ENCODE results near the gene FHIT. TPM values are rescaled to one million over a fixed set of nuclear protein-coding genes. Genes with fewer than 3 reads are reported as not detected.

The FHIT gene
- total RNA-seq, 1 donor from 2014 or later, result 5.7 TPM

DNA sequence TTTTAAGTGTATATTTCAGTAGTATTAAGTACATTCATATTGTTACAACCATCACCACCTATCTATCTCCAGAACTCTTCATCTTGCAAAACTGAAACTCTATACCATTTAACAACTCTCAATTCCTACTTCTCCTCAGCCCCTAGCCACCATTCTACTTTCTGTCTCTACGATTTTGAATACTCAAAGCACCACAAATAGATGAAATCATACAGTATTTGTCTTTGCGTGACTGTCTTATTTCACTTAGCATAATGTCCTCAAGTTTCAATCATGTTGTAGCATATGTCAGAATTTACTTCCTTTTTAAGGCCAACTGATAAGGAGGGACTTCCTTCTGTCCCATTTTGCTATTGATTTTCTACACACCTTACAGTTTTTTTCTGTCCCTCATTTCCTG, 593.3 kb downstream of the FHIT start:
- Histone ChIP-seq H3K9me3 (ENCODE audit: low read depth) (peaks cover 18% of the 10 kb centered on the region), H3K27ac (no peak overlapping the region), H3F3A (ENCODE audit: low read depth) (peaks cover 22% of the 10 kb centered on the region), H3K4me1 (peaks cover 26% of the 10 kb centered on the region), H3K9ac (no peak overlapping the region), H3K27me3 (no peaks in the 10 kb centered on the region), H3K4me2 (no peak overlapping the region), H3K79me2 (ENCODE audit: low read depth) (no peaks in the 10 kb centered on the region), H3K4me3 (no peak overlapping the region), H4K20me1 (ENCODE audit: low read depth) (no peaks in the 10 kb centered on the region), H2AFZ (replicated peaks) (no peak overlapping the region), H3K36me3 (peaks cover 19% of the 10 kb centered on the region)
- Mint-ChIP-seq H3K4me3 (no peak overlapping the region), H3K27ac (no peak overlapping the region), H3K4me1 (no peaks in the 10 kb centered on the region), H3K9me3 (peaks cover 20% of the 10 kb centered on the region), H3K27me3 (ENCODE audit: insufficient read depth, low read depth) (no peaks in the 10 kb centered on the region), H3K36me3 (no peaks in the 10 kb centered on the region)
- DNase-seq (ENCODE audit: low spot score), result no peak
- TF ChIP-seq, protein P1, sequence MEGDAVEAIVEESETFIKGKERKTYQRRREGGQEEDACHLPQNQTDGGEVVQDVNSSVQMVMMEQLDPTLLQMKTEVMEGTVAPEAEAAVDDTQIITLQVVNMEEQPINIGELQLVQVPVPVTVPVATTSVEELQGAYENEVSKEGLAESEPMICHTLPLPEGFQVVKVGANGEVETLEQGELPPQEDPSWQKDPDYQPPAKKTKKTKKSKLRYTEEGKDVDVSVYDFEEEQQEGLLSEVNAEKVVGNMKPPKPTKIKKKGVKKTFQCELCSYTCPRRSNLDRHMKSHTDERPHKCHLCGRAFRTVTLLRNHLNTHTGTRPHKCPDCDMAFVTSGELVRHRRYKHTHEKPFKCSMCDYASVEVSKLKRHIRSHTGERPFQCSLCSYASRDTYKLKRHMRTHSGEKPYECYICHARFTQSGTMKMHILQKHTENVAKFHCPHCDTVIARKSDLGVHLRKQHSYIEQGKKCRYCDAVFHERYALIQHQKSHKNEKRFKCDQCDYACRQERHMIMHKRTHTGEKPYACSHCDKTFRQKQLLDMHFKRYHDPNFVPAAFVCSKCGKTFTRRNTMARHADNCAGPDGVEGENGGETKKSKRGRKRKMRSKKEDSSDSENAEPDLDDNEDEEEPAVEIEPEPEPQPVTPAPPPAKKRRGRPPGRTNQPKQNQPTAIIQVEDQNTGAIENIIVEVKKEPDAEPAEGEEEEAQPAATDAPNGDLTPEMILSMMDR (IDR thresholded peaks at IDR 0.05), result no peak
- TF ChIP-seq EZH2 (IDR thresholded peaks at IDR 0.05), result no peak
- TF ChIP-seq EZH2phosphoT487 (IDR thresholded peaks at IDR 0.05), result no peak

DNA sequence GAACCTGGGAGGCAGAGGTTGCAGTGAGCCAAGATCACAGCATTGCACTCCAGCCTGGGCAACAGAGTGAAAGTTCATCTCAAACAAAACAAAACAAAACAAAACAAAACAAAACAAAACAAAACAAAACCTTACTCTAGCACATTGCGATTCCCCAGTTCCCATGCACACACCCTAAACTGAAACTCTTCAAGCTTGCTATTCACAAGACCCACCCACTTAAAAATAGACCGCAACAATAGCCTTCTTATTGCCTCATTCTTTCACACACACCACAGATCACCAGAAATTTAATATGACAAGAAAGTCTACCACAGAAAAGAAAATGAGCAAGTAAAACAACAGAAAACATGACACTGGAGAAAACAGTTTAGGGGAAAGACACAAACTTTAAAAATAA, 598.4 kb downstream of the FHIT start:
- Mint-ChIP-seq H3K9me3 (peaks cover 3% of the 10 kb centered on the region), H3K4me3 (no peak overlapping the region), H3K27me3 (ENCODE audit: insufficient read depth, low read depth) (no peaks in the 10 kb centered on the region), H3K27ac (no peak overlapping the region), H3K36me3 (no peaks in the 10 kb centered on the region), H3K4me1 (no peaks in the 10 kb centered on the region)
- Histone ChIP-seq H3K4me1 (peaks cover 23% of the 10 kb centered on the region), H3F3A (ENCODE audit: low read depth) (no peaks in the 10 kb centered on the region), H3K27me3 (no peaks in the 10 kb centered on the region), H3K27ac (no peak overlapping the region), H3K9me3 (ENCODE audit: low read depth) (peaks cover 4% of the 10 kb centered on the region), H3K36me3 (no peaks in the 10 kb centered on the region), H3K4me3 (no peak overlapping the region), H4K20me1 (ENCODE audit: low read depth) (no peaks in the 10 kb centered on the region), H3K4me2 (no peak overlapping the region), H3K9ac (no peak overlapping the region), H3K79me2 (ENCODE audit: low read depth) (no peaks in the 10 kb centered on the region), H2AFZ (replicated peaks) (no peak overlapping the region)
- TF ChIP-seq EZH2phosphoT487 (IDR thresholded peaks at IDR 0.05) (no peak), EZH2 (IDR thresholded peaks at IDR 0.05) (no peak)
- TF ChIP-seq, protein P1 (IDR thresholded peaks at IDR 0.05), result no peak
- no peak for DNase-seq (ENCODE audit: low spot score)

DNA sequence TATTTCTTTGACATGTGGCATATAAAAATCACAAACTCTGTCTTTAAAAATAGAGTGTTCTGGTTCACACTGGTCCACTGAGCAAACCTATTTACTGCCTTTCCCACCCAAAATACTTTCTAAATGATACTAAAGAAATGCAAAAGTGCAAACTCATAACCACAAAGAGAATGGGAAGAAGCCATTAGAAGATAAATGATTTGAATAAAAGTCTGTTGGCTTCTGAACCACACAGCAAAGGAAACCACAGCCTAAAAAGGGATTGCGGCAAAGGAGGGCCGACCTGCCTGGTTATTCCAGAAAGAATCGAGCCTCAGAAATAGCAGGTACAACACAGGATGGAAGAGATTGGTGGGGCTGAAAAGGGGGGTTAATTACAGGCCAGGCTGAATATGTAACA, 599.5 kb downstream of the FHIT start:
- H3K4me2 ChIP-seq, result no peak overlapping the region
- H3K36me3 ChIP-seq, result no peaks in the 10 kb centered on the region
- no peak overlapping the region for H3K4me3 ChIP-seq
- H3F3A ChIP-seq (ENCODE audit: low read depth), result no peaks in the 10 kb centered on the region
- peaks cover 23% of the 10 kb centered on the region for H3K4me1 ChIP-seq
- H3K9me3 ChIP-seq (ENCODE audit: low read depth), result no peaks in the 10 kb centered on the region
- Mint-ChIP-seq H3K27ac (no peak overlapping the region), H3K36me3 (no peaks in the 10 kb centered on the region), H3K4me3 (no peak overlapping the region), H3K27me3 (ENCODE audit: insufficient read depth, low read depth) (no peaks in the 10 kb centered on the region), H3K4me1 (no peaks in the 10 kb centered on the region), H3K9me3 (peaks cover 2% of the 10 kb centered on the region)
- H3K9ac ChIP-seq, result no peak overlapping the region
- no peak for DNase-seq (ENCODE audit: low spot score)
- no peak overlapping the region for H2AFZ ChIP-seq (replicated peaks)
- no peaks in the 10 kb centered on the region for H3K27me3 ChIP-seq
- no peak overlapping the region for H3K27ac ChIP-seq
- H3K79me2 ChIP-seq (ENCODE audit: low read depth), result no peaks in the 10 kb centered on the region
- H4K20me1 ChIP-seq (ENCODE audit: low read depth), result no peaks in the 10 kb centered on the region
- TF ChIP-seq EZH2phosphoT487 (IDR thresholded peaks at IDR 0.05), result no peak
- TF ChIP-seq, protein P1 (IDR thresholded peaks at IDR 0.05), result no peak
- no peak for TF ChIP-seq EZH2 (IDR thresholded peaks at IDR 0.05)

Measured in neural progenitor cell (in vitro differentiated cells).